GM19372 (cell line): ENCODE measurements around the gene PATJ.
"Not testable (repeated sequence)": the region's sequence is repeated elsewhere in the genome, so short reads cannot be mapped to it uniquely, and the experiment has no call there.

ENCODE experiments used
- ATAC-seq: cut with Tn5 transposase; IDR thresholded peaks from one replicate; pipeline ENCODE4 v1.9.1; 2021; ENCODE audit warnings: mild to moderate bottlenecking, low read depth, moderate library complexity; ENCODE audit not compliant: unreplicated experiment

The PATJ gene

DNA sequence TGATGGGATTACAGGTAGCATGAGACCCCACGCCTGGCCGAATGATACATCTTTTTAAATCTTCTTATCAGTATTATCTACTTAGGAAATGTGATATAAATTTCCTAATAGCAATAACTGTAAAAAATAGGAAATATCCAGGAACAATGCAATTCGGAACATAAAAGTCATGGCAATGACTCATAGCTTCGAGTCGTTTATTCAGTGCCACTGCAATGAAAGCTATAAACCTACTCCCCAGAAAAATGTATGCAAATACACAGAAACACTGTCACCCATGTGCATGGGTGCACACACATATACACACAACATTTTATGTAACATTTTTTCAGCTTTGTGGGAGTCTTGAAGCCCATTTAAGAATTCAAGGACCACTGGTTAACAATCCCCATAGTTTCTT lies 194.6 kb downstream of the PATJ start:
- ATAC-seq, result no peak

GRCh38 chr1:61941794-61942193 lies 199.5 kb downstream of the PATJ start:
- ATAC-seq, result no peak

- ATAC-seq, result no peak
Measured at GRCh38 chr1:61942856-61943255, 200.6 kb downstream of the PATJ start.

GRCh38 chr1:61948685-61949084 lies 206.4 kb downstream of the PATJ start:
- not testable (repeated sequence) for ATAC-seq

- no peak for ATAC-seq
Measured at GRCh38 chr1:61950418-61950817, 208.1 kb downstream of the PATJ start.

- no peak for ATAC-seq
Measured at GRCh38 chr1:61951731-61952580, 209.7 kb downstream of the PATJ start.

- ATAC-seq, result no peak
Measured at GRCh38 chr1:61952675-61953074, 210.4 kb downstream of the PATJ start.

- no peak for ATAC-seq
Measured at GRCh38 chr1:61953076-61953789, 211.0 kb downstream of the PATJ start.

- no peak for ATAC-seq
Measured at GRCh38 chr1:61953790-61954150, 211.5 kb downstream of the PATJ start.

- ATAC-seq, result no peak
Measured at GRCh38 chr1:61955261-61955660, 213.0 kb downstream of the PATJ start.

- ATAC-seq, result no peak
Measured at GRCh38 chr1:61956016-61956645, 213.9 kb downstream of the PATJ start.

GRCh38 chr1:61956784-61957183 lies 214.5 kb downstream of the PATJ start:
- ATAC-seq, result no peak

- ATAC-seq, result no peak
Measured at GRCh38 chr1:61961009-61961408, 218.7 kb downstream of the PATJ start.

DNA sequence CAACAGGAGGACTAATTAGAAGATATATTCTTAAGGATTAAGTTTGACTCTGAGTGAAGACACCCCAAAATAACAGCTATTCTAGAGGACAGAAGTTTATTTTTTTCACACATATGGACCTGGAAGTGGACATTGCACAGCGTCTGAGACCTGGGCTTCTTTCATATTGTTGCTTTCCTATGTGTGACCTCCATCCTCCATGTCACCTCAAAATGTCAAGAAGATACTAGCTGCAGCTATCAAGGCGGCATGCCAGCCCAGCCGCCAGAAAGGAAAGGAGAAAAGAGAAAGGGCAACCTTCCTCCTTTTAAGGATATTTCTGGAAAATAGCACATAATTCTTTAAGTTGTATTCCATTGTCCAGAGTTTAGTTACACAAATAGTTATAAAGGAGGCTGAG lies 220.4 kb downstream of the PATJ start:
- ATAC-seq, result no peak

DNA sequence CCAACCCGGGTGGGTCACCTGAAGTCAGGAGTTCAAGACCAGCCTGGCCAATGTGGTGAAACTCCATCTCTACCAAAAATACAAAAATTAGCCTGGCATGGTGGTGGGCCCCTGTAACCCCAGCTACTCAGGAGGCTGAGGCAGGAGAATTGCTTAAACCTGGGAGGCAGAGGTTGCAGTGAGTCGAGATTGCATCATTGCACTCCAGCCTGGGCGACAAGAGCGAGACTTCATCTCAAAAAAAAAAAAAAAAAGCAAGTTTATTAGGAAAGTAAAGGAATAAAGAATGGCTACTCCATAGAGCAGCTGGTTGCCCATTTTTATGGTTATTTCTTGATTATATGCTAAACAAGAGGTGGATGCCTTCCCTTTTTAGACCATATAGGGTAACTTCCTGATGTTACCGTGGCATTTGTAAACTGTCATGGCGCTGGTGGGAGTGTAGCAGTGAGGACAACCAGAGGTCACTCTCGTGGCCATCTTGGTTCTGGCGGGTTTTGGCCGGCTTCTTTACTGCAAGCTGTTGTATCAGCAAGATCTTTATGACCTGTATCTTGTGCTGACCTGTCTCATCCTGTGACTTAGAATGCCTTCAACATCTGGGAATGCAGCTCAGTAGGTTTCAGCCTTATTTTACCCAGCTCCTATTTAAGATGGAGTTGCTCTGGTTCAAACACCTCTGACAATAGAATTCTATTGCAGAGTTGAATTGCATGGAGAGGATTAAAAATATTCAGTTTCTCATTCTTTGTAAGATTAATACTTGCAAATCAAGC lies 224.4 kb downstream of the PATJ start:
- not testable (repeated sequence) for ATAC-seq

DNA sequence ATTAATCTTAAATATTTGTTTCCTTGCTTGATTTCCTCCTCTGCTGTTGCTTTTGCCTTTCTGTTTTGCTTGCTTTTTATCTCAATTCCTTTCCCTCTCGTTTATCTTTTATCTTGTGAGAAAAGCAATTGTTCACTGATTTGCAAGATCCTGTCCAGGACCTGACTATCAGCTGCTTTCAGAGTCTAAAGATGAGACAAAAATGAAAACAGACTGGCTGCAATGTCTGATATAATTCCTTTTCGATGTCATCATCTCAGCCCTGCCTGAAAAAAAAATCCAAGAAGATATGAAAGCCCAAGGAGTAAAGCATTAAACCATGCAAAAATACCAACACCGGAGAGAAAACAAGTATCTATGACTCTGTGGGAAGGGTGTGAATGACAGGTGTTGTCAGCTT lies 225.5 kb downstream of the PATJ start:
- ATAC-seq, result no peak

GRCh38 chr1:61968869-61969268 lies 226.6 kb downstream of the PATJ start:
- no peak for ATAC-seq

GRCh38 chr1:61973100-61973837 lies 231.0 kb downstream of the PATJ start:
- ATAC-seq, result no peak

- no peak for ATAC-seq
Measured at GRCh38 chr1:61975638-61976037, 233.4 kb downstream of the PATJ start.

- ATAC-seq, result no peak
Measured at GRCh38 chr1:61976566-61976965, 234.3 kb downstream of the PATJ start.
